Gastrocnemius medialis (tissue), 4 donors: ENCODE results near the gene MGAM2. TPM values are rescaled to one million over a fixed set of nuclear protein-coding genes. Genes with fewer than 3 reads are reported as not detected.
"Not testable (repeated sequence)": the region's sequence is repeated elsewhere in the genome, so short reads cannot be mapped to it uniquely, and the experiment has no call there.

Experiments used
- ATAC-seq, 2 donors: fragments of 150-250 bp; one replicate each; pipeline ENCODE4 v1.9.1; 2016
- DNase-seq, 2 donors: peaks; one replicate each; pipeline ENCODE4 v3.0.0-alpha.2; 2019
- H3K27ac ChIP-seq, 4 donors: fragments of 200-600 bp; sonication (generic); 1 replicate in 1 of 4; 2 replicates in 3 of 4; pipeline ENCODE4 v1.5.1; 2016 to 2018; ENCODE audit warnings: mild to moderate bottlenecking in 2 of 4, moderate library complexity in 1 of 4
- H3K27me3 ChIP-seq, 3 donors: fragments of 200-600 bp; sonication (generic) in 2 of 3; 1 replicate in 1 of 3; 2 replicates in 2 of 3; pipeline versions ENCODE4 v1.5.1 to v1.6.0; 2016 to 2019; ENCODE audit warnings: mild to moderate bottlenecking in 1 of 3, moderate library complexity in 1 of 3
- H3K36me3 ChIP-seq, 2 donors: fragments of 200-600 bp; sonication (generic) in 1 of 2; one replicate each; pipeline ENCODE4 v1.5.1; 2017 to 2018
- H3K4me1 ChIP-seq, 2 donors: fragments of 200-600 bp; sonication (generic) in 1 of 2; one replicate each; pipeline ENCODE4 v1.5.1; 2016 to 2017; ENCODE audit warnings: mild to moderate bottlenecking in 2 of 2
- H3K4me3 ChIP-seq, 4 donors: fragments of 200-600 bp; sonication (generic) in 3 of 4; 1 replicate in 1 of 4; 2 replicates in 3 of 4; pipeline ENCODE4 v1.5.1; 2016 to 2019; ENCODE audit warnings: mild to moderate bottlenecking in 2 of 4
- H3K9me3 ChIP-seq, 3 donors: fragments of 200-600 bp; sonication (generic) in 2 of 3; 1 replicate in 1 of 3; 2 replicates in 2 of 3; pipeline ENCODE4 v1.5.1; 2016 to 2019
- POLR2A ChIP-seq, 2 donors: fragments of 450-650 bp; IDR thresholded peaks; one replicate each; pipeline ENCODE4 v1.6.1; 2017; ENCODE audit warnings: antibody characterized with exemption in 2 of 2, mild to moderate bottlenecking in 2 of 2, moderate library complexity in 2 of 2
- in situ Hi-C, 4 donors: fragments of 200-750 bp; cut with MboI; loops; one replicate each; pipeline versions ENCODE4 v1.15.0 to v1.8.0; 2017; ENCODE audit warnings: low sequenced_read_pairs in 4 of 4
- intact Hi-C: fragments of 100-400 bp; cut with DNase I; formaldehyde crosslinking; loops from one replicate; pipeline ENCODE4 v1.15.1; 2023; ENCODE audit warnings: low total_unique reads
- total RNA-seq, 4 donors: library from RNA; depleted of rRNA; stranded (reverse); fragments of >200 nt; gene quantifications; one replicate each; pipeline versions ENCODE4 v1.1.0 to v1.2.3, GENCODE V29; 2016
- TF ChIP-seq, protein P1 (sequence below), 5 experiments: fragments of 450-650 bp in 3 of 5; fragments of 200-600 bp in 2 of 5; sonication (generic) in 2 of 5; IDR thresholded peaks in 4 of 5; conservative IDR thresholded peaks in 1 of 5; 1 replicate in 4 of 5; 2 replicates in 1 of 5; pipeline ENCODE4 v1.5.1; 2016 to 2019; ENCODE audit warnings: antibody characterized with exemption in 5 of 5, mild to moderate bottlenecking in 3 of 5, moderate library complexity in 3 of 5

The MGAM2 gene
- total RNA-seq, 4 donors from 2014 or later: 0.13 to 0.27 TPM; not detected in 2

DNA sequence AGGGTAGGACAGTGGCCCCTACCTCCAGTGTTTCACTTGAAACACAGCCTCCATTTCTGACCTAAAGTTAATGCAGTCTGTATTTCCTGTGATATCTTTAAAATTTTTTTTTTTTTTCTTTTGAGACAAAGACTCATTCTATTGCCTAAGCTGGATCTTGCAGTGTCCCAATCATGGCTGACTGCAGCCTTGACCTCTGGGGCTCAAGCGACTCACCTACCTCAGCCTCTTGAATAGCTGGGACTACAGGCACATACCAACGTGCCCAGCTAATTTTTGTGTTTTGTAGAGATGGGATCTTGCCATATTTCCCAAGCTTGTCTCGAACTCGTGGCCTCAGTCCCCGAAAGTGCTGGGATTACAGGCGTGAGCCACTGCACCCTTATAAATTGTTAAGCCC lies 16.7 kb upstream of the MGAM2 start:
- in situ Hi-C loops: no loop called here
- Histone ChIP-seq H3K27me3 (no peaks in the 10 kb centered on the region), H3K36me3 (no peaks in the 10 kb centered on the region), H3K4me1 (no peaks in the 10 kb centered on the region), H3K9me3 (no peaks in the 10 kb centered on the region), H3K4me3 (no peak overlapping the region), H3K27ac (no peak overlapping the region)
- TF ChIP-seq, protein P1, sequence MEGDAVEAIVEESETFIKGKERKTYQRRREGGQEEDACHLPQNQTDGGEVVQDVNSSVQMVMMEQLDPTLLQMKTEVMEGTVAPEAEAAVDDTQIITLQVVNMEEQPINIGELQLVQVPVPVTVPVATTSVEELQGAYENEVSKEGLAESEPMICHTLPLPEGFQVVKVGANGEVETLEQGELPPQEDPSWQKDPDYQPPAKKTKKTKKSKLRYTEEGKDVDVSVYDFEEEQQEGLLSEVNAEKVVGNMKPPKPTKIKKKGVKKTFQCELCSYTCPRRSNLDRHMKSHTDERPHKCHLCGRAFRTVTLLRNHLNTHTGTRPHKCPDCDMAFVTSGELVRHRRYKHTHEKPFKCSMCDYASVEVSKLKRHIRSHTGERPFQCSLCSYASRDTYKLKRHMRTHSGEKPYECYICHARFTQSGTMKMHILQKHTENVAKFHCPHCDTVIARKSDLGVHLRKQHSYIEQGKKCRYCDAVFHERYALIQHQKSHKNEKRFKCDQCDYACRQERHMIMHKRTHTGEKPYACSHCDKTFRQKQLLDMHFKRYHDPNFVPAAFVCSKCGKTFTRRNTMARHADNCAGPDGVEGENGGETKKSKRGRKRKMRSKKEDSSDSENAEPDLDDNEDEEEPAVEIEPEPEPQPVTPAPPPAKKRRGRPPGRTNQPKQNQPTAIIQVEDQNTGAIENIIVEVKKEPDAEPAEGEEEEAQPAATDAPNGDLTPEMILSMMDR (IDR thresholded peaks at IDR 0.05 in 4 of 5, conservative IDR thresholded peaks at IDR 0.05 in 1 of 5): no peak
- no peak for TF ChIP-seq POLR2A (IDR thresholded peaks at IDR 0.05)
- intact Hi-C loops: no loop called here
- ATAC-seq: no peak
- no peak for DNase-seq

DNA sequence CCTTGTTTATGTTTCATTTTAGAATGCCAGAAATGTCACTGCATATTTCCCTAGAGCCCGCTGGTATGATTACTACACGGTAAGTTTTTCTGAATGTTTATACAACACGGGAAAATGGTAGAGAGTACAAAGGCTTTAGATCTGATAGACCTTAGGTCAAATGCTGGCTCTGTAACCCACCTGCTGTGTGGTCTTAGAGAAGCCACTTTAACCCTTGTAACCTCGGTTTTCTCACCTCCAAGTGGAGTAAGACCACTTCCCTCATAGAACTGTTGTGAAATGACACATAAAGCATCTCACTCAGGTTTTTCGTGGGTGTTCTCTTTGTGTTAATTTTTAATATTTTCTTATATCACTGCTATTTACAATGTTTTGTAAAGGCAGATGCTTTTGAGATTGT lies 13.9 kb upstream of the MGAM2 start:
- Histone ChIP-seq H3K4me1 (no peaks in the 10 kb centered on the region), H3K4me3 (no peak overlapping the region), H3K27me3 (no peaks in the 10 kb centered on the region), H3K27ac (no peak overlapping the region), H3K36me3 (no peaks in the 10 kb centered on the region), H3K9me3 (no peaks in the 10 kb centered on the region)
- intact Hi-C loops (no loop called here), in situ Hi-C loops (no loop called here)
- no peak for ATAC-seq
- no peak for DNase-seq
- TF ChIP-seq, protein P1 (IDR thresholded peaks at IDR 0.05 in 4 of 5, conservative IDR thresholded peaks at IDR 0.05 in 1 of 5): no peak
- no peak for TF ChIP-seq POLR2A (IDR thresholded peaks at IDR 0.05)

DNA sequence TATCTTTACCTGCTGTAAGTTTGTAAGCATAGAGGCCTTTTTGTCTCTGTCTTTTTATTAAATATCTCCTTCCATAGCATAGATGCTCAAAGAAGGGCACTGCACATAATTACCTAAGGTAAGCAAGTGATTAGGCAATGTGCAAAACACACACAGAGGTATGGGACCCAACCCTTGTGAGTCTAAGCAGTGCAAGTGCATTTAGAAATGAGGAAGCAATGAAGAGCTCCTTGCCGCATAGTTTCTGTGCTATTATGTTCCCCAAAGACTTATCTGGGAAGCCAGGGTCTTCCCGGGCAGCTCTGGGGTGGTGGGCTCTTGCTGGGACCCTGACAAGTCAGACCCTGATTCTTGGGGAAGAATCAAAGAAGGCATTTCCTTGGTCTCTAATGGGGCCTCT lies 13.5 kb upstream of the MGAM2 start:
- H3K4me1 ChIP-seq: no peaks in the 10 kb centered on the region
- no peaks in the 10 kb centered on the region for H3K27me3 ChIP-seq
- H3K4me3 ChIP-seq: no peak overlapping the region
- H3K9me3 ChIP-seq: no peaks in the 10 kb centered on the region
- intact Hi-C loops: no loop called here
- in situ Hi-C loops: no loop called here
- no peak overlapping the region for H3K27ac ChIP-seq
- TF ChIP-seq POLR2A (IDR thresholded peaks at IDR 0.05): no peak
- TF ChIP-seq, protein P1 (IDR thresholded peaks at IDR 0.05 in 4 of 5, conservative IDR thresholded peaks at IDR 0.05 in 1 of 5): no peak
- H3K36me3 ChIP-seq: no peaks in the 10 kb centered on the region
- DNase-seq: no peak
- ATAC-seq: no peak

DNA sequence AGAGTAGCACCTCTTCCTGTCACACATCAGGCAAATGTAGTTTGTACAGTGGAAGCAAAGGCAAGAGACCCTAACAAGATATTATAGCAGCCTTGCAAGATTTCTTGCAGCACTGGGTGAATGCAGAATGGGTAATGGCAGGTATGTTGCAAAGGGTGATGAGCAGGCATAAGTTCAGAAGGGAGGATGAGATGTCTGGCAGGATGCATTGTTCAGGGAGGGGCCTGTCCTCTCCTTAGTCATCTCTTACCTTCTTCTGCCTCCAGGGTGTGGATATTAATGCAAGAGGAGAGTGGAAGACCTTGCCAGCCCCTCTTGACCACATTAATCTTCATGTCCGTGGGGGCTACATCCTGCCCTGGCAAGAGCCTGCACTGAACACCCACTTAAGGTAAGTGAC lies 12.2 kb upstream of the MGAM2 start:
- H3K27me3 ChIP-seq, H3K36me3 ChIP-seq, H3K9me3 ChIP-seq, in situ Hi-C loops, intact Hi-C loops, H3K4me1 ChIP-seq, H3K4me3 ChIP-seq, DNase-seq, H3K27ac ChIP-seq, ATAC-seq: not testable (repeated sequence)

DNA sequence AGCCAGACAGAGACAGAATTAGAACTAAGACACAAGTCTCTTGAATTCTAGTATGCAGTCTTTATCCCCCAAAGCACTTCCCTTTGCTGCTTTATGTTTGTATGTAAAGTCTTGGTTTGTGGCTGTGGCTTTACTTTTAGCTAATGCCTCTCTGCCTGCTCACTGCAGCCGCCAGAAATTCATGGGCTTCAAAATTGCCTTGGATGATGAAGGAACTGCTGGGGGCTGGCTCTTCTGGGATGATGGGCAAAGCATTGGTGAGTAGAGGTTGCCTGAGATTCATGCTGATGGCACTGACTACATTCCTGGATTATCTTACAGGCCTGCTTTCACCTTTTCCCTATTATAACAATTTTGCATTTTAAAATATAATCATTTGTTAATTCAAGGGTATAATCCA lies 10.9 kb upstream of the MGAM2 start:
- Histone ChIP-seq H3K36me3 (no peaks in the 10 kb centered on the region), H3K27ac (no peak overlapping the region), H3K9me3 (no peaks in the 10 kb centered on the region), H3K4me3 (no peak overlapping the region), H3K27me3 (no peaks in the 10 kb centered on the region), H3K4me1 (no peaks in the 10 kb centered on the region)
- no peak for TF ChIP-seq POLR2A (IDR thresholded peaks at IDR 0.05)
- TF ChIP-seq, protein P1 (IDR thresholded peaks at IDR 0.05 in 4 of 5, conservative IDR thresholded peaks at IDR 0.05 in 1 of 5): no peak
- DNase-seq (no peak), ATAC-seq (no peak)
- intact Hi-C loops: no loop called here
- in situ Hi-C loops: no loop called here

DNA sequence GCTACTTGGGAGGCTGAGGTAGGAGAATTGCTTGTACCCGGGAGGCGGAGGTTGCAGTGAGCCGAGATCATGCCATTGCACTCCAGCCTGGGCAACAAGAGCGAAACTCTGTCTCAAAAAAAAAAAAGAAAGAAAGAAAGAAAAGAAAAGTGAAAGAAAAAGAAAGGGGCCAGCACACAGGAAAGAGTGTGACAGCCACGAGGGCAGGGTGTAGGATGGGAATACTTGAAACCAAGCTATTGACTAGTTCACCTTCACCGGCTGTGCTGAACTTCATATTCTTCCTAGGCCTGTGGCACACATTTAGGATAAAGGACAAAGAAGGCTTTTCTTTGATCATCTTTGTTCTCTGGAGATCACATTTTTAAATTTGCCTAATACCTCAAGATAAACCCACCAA lies 9.7 kb upstream of the MGAM2 start:
- H3K4me3 ChIP-seq, H3K27me3 ChIP-seq, H3K27ac ChIP-seq, intact Hi-C loops, DNase-seq, ATAC-seq, H3K4me1 ChIP-seq, in situ Hi-C loops, H3K9me3 ChIP-seq, H3K36me3 ChIP-seq: not testable (repeated sequence)
